ENCODE measurements around the gene HMGCL. TPM values are rescaled to one million over a fixed set of nuclear protein-coding genes. Genes with fewer than 3 reads are reported as not detected.

HMGCL gene
- total RNA-seq, 1 donor from 2014 or later: 30.3 TPM

DNA sequence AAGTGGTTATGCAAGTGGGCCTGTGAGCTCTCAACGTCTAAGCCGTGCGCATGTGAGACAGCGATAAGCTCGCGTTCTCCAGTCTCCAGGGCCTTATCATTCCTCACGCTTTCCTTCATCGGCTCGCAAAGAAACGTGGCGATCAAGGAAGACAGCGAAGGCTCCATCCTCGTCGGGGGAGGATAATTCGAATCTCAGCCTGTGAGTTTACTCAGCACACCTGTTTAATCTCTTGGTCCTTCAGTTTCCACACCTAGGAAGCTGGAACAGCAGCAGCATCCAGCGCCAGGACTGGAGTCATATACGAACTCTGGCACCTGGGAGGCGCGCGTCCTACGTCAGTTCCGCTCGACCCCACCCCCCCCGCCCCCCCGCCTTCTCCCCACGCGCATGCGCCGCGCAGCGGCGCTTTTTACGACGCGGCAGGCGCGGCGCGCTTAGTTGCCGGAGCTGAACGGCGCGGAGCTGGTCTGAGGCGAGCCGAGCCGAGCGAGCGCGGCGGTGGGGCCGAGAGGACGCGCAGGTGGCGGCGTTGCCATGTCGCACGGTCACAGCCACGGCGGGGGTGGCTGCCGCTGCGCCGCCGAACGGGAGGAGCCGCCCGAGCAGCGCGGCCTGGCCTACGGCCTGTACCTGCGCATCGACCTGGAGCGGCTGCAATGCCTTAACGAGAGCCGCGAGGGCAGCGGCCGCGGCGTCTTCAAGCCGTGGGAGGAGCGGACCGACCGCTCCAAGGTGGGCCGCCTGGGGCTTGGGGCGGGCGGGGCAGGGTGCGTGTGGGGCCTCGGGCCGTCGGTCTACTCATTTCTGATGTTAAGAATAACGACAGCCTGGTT is 47.0 kb downstream of the HMGCL start, which contains the start of gene PITHD1:
TSS of gene PITHD1 (plus strand) at position 440 of the 836 bp plus-strand sequence. CDS start at position 538, 98 bp downstream.
- H3K4me1 Mint-ChIP-seq (ENCODE audit: low read depth): peaks cover 26% of the 10 kb centered on the region
- peak within 1 kb of the TSS; percentile 91 for H3K4me3 Mint-ChIP-seq (ENCODE audit: low read depth)
- TF ChIP-seq, protein P1, sequence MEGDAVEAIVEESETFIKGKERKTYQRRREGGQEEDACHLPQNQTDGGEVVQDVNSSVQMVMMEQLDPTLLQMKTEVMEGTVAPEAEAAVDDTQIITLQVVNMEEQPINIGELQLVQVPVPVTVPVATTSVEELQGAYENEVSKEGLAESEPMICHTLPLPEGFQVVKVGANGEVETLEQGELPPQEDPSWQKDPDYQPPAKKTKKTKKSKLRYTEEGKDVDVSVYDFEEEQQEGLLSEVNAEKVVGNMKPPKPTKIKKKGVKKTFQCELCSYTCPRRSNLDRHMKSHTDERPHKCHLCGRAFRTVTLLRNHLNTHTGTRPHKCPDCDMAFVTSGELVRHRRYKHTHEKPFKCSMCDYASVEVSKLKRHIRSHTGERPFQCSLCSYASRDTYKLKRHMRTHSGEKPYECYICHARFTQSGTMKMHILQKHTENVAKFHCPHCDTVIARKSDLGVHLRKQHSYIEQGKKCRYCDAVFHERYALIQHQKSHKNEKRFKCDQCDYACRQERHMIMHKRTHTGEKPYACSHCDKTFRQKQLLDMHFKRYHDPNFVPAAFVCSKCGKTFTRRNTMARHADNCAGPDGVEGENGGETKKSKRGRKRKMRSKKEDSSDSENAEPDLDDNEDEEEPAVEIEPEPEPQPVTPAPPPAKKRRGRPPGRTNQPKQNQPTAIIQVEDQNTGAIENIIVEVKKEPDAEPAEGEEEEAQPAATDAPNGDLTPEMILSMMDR (IDR thresholded peaks at IDR 0.05; ENCODE audit: unreplicated experiment): no peak
- peaks cover 5% of the 10 kb centered on the region for H3K36me3 Mint-ChIP-seq (ENCODE audit: insufficient read depth)
- DNase-seq (ENCODE audit: low spot score, unreplicated experiment): peak; percentile 66
- H3K27ac Mint-ChIP-seq: peak within 1 kb of the TSS; percentile 97
- H3K9me3 Mint-ChIP-seq (ENCODE audit: low read depth): no peaks in the 10 kb centered on the region
- H3K27me3 Mint-ChIP-seq: no peaks in the 10 kb centered on the region

DNA sequence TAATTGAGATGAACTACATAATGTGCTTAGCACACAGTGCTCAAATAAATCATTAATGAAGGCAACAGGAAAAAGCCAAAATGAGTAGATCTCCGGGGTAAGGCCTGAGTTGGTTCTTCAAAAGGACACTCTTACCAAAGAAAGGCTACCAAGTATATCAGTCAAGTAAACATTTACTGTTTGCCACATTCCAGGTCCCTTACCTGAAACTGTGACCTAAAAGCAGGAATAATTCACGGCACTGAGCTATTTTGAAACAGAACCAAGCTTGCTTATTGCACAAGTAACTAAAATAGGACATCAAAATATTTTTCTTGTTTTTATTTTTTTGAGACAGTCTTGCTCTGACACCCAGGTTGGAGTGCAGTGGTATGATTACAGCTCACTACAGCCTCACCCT is 49.0 kb downstream of the HMGCL start:
- Mint-ChIP-seq H3K36me3 (ENCODE audit: insufficient read depth) (peaks cover 3% of the 10 kb centered on the region), H3K27ac (no peak overlapping the region), H3K4me3 (ENCODE audit: low read depth) (peak overlapping the region; percentile 91), H3K27me3 (no peaks in the 10 kb centered on the region), H3K4me1 (ENCODE audit: low read depth) (peaks cover 26% of the 10 kb centered on the region), H3K9me3 (ENCODE audit: low read depth) (no peaks in the 10 kb centered on the region)
- DNase-seq (ENCODE audit: low spot score, unreplicated experiment): no peak
- TF ChIP-seq, protein P1 (IDR thresholded peaks at IDR 0.05; ENCODE audit: unreplicated experiment): no peak

DNA sequence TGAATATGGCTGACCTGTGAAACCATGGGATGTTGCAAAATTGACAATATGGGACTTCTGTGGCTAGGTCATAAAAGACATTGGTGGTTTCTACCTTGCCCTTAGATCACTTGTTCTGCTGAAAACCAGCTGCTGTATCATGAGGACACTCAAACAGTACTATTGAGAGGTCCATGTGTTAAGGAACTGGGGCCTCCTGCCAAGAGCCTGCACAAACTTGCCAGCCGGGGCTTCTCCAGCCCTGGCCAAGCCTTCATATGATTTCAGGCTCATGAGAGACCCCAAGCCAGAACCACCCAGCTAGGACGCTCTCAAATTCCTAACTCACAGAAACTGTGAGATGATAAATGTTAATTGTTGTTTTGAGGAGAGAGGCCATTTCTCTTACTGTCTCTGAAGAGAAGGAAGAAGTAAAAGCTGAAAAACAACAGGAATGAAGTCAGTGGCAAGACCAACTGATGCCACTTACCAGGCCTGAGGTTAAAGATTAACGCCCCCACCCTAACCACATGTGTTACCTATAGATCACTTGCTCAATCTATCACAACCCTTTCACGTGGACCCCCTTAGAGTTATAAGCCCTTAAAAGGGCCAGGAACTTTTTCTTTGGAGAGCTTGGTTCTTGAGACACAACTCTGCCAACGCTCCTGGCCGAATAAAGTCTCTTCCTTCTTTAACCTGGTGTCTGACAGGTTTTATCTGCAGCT is 50.9 kb downstream of the HMGCL start:
- DNase-seq (ENCODE audit: low spot score, unreplicated experiment): no peak
- no peaks in the 10 kb centered on the region for H3K27me3 Mint-ChIP-seq
- no peaks in the 10 kb centered on the region for H3K9me3 Mint-ChIP-seq (ENCODE audit: low read depth)
- TF ChIP-seq, protein P1 (IDR thresholded peaks at IDR 0.05; ENCODE audit: unreplicated experiment): no peak
- H3K4me3 Mint-ChIP-seq (ENCODE audit: low read depth): no peak overlapping the region
- H3K27ac Mint-ChIP-seq: peak overlapping the region; percentile 75
- no peaks in the 10 kb centered on the region for H3K36me3 Mint-ChIP-seq (ENCODE audit: insufficient read depth)
- peaks cover 18% of the 10 kb centered on the region for H3K4me1 Mint-ChIP-seq (ENCODE audit: low read depth)

DNA sequence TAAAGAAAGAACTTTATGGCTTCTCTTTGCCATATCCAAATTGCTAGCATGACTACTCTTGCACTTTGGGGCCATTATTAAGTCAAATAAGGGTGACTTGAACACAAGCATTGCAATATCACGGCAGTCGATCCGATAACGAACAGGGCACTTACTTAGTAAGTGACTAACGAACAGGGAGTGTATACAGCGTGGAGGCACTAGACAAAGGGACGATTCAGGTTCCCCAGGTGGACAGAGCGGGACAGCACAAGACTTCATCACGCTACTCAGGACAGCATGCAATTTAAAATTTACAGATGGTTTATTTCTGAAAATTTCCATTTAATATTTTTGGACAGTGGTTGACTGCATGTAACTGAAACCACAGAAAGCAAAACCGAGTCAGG is 52.4 kb downstream of the HMGCL start:
- no peaks in the 10 kb centered on the region for H3K9me3 Mint-ChIP-seq (ENCODE audit: low read depth)
- no peak overlapping the region for H3K4me3 Mint-ChIP-seq (ENCODE audit: low read depth)
- H3K4me1 Mint-ChIP-seq (ENCODE audit: low read depth): peaks cover 15% of the 10 kb centered on the region
- DNase-seq (ENCODE audit: low spot score, unreplicated experiment): no peak
- no peaks in the 10 kb centered on the region for H3K27me3 Mint-ChIP-seq
- H3K36me3 Mint-ChIP-seq (ENCODE audit: insufficient read depth): no peaks in the 10 kb centered on the region
- TF ChIP-seq, protein P1 (IDR thresholded peaks at IDR 0.05; ENCODE audit: unreplicated experiment): no peak
- H3K27ac Mint-ChIP-seq: no peak overlapping the region

DNA sequence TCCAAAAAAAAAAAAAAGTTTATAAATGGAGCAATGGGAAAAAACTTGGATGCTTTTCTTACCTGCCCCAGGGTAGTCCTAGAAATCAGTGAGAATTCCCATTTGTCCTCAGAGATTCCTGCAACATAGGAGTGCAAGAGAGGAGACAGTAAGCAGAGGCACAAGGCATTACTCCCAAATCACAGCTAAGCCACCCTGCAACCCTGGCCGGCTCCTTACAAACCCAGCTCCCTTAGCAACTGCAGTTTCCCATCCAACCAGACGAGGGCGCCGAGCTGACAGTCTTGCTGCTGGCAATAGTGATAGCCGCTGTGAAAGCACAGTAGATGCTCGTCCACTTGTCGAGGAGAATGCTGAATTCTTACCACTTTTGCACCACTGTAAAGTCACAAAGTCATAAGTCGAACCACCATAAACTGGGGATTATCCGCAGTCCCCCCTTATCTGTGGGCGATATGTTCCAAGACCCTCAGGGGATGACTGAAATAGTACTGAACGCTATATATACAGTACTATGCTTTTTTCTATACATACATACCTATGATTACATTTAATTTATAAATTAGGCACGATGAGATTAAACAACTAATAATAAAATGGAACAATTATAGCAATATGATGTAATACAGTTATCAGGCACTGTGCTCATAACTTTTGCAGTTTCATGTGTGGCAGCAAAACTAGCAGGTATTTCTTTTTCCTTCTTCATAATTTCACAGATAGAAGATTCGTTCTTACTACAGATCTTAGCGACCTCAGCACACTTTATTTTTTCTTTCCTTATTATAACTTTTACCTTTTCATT is 53.0 kb downstream of the HMGCL start:
- no peaks in the 10 kb centered on the region for H3K36me3 Mint-ChIP-seq (ENCODE audit: insufficient read depth)
- TF ChIP-seq, protein P1 (IDR thresholded peaks at IDR 0.05; ENCODE audit: unreplicated experiment): peak; percentile 95
- H3K9me3 Mint-ChIP-seq (ENCODE audit: low read depth): no peaks in the 10 kb centered on the region
- no peaks in the 10 kb centered on the region for H3K27me3 Mint-ChIP-seq
- peaks cover 13% of the 10 kb centered on the region for H3K4me1 Mint-ChIP-seq (ENCODE audit: low read depth)
- no peak overlapping the region for H3K27ac Mint-ChIP-seq
- no peak overlapping the region for H3K4me3 Mint-ChIP-seq (ENCODE audit: low read depth)
- peak; percentile 79 for DNase-seq (ENCODE audit: low spot score, unreplicated experiment)
